K562 (cell line): ENCODE data around the gene TBXA2R. TPM values are rescaled to one million over a fixed set of nuclear protein-coding genes. Genes with fewer than 3 reads are reported as not detected.
A peak's percentile ranks its signal among the peaks of the same experiment; 100 is the strongest.

Source experiments
- BHLHE40 ChIP-seq: IDR thresholded peaks from 2 replicates; pipeline ENCODE4 v1.6.1; 2011; ENCODE audit warnings: low read length, improper control_type of control experiment
- CREM ChIP-seq: IDR thresholded peaks from 2 replicates; pipeline ENCODE4 v1.6.1; 2014; ENCODE audit warnings: antibody characterized with exemption, low read depth
- E2F3 ChIP-seq: fragments of 250-450 bp; sonication (Bioruptor Pico); IDR thresholded peaks from 2 replicates; pipeline ENCODE4 v1.4.0; 2020; ENCODE audit warnings: mild to moderate bottlenecking
- MTA3 ChIP-seq: fragments of 450-650 bp; formaldehyde crosslinking; IDR thresholded peaks from 2 replicates; pipeline ENCODE4 v1.6.1; 2017; ENCODE audit warnings: mild to moderate bottlenecking, borderline replicate concordance
- NR2C2 ChIP-seq, 2 experiments: fragments of 200-800 bp in 1 of 2; sonication (Bioruptor generic) in 1 of 2; sonication (generic) in 1 of 2; formaldehyde crosslinking in 1 of 2; IDR thresholded peaks; 2 replicates each; pipeline versions ENCODE4 v1.6.1 to v1.8.0; 2016 to 2022; ENCODE audit warnings: mild to moderate bottlenecking in 1 of 2, missing compliant biosample characterization in 1 of 2, missing genetic modification characterization in 1 of 2, missing genetic modification reagents in 1 of 2
- PPARD ChIP-seq: fragments of 250-450 bp; sonication (Bioruptor Pico); IDR thresholded peaks from 2 replicates; pipeline ENCODE4 v1.8.0; 2022; ENCODE audit warnings: inconsistent platforms, mild to moderate bottlenecking, moderate library complexity
- SPI1 ChIP-seq: IDR thresholded peaks from 2 replicates; pipeline ENCODE4 v1.6.1; 2011; ENCODE audit warnings: low read depth, low read length, control low read depth, borderline replicate concordance
- XRCC5 ChIP-seq: fragments of 200-400 bp; formaldehyde crosslinking; IDR thresholded peaks from 2 replicates; pipeline ENCODE4 v1.6.1; 2017; ENCODE audit warnings: low read depth, mild to moderate bottlenecking, low read length
- ZFP36 ChIP-seq: fragments of 150-350 bp; IDR thresholded peaks from 2 replicates; pipeline ENCODE4 v1.6.1; 2018; ENCODE audit warnings: low read length, low read depth; ENCODE audit not compliant: partially characterized antibody
- ZNF589 ChIP-seq: fragments of 200-800 bp; sonication (Bioruptor generic); IDR thresholded peaks from 2 replicates; pipeline ENCODE4 v1.6.1; 2016; ENCODE audit warnings: low read depth, missing genetic modification characterization, missing compliant biosample characterization
- polyA plus RNA-seq, 8 experiments: library from polyadenylated mRNA; depleted of rRNA in 4 of 8; stranded (reverse) in 5 of 8; unstranded in 3 of 8; fragments of >200 nt; fragmentation: Nextera tagmentation in 2 of 8; fragmentation: Illumina TruSeq in 1 of 8; extraction: Ambion mirVana in 2 of 8; extraction: Trizol in 1 of 8; gene quantifications; 2 replicates each; pipeline versions ENCODE4 v1.2.1 to v1.2.3, GENCODE V29; 2011 to 2014; ENCODE audit warnings: inconsistent platforms in 1 of 8, missing spikeins in 1 of 8
- total RNA-seq, 7 experiments: library from RNA; depleted of rRNA in 6 of 7; stranded (reverse); fragments of >200 nt in 6 of 7; fragmentation: Illumina TruSeq in 2 of 7; extraction: Trizol in 2 of 7; gene quantifications; 2 replicates each; pipeline versions ENCODE4 v1.2.1 to v1.2.3, GENCODE V29; 2011 to 2021; ENCODE audit warnings: low replicate concordance in 1 of 7
- TF ChIP-seq, protein P1 (sequence below), 3 experiments: IDR thresholded peaks in 2 of 3; conservative IDR thresholded peaks in 1 of 3; 2 replicates each; pipeline ENCODE4 v1.5.1; 2011 to 2012; ENCODE audit warnings: low read length in 3 of 3, mild to moderate bottlenecking in 3 of 3, control low read depth in 2 of 3, improper control_type of control experiment in 1 of 3, inconsistent platforms in 1 of 3, low read depth in 1 of 3, mixed read lengths in 1 of 3, moderate library complexity in 1 of 3; ENCODE audit not compliant: insufficient read depth in 2 of 3
- TF ChIP-seq, protein P2 (sequence below): IDR thresholded peaks from 2 replicates; pipeline ENCODE4 v1.6.1; 2014; ENCODE audit warnings: antibody characterized with exemption
- TF ChIP-seq, protein P3 (sequence below): fragments of 450-650 bp; formaldehyde crosslinking; IDR thresholded peaks from 2 replicates; pipeline ENCODE4 v1.4.0; 2020; ENCODE audit warnings: mild to moderate bottlenecking, moderate library complexity
- TF ChIP-seq, protein P4 (sequence below): fragments of 450-650 bp; IDR thresholded peaks from 2 replicates; pipeline ENCODE4 v1.7.1; 2018; ENCODE audit warnings: mild to moderate bottlenecking, low read depth; ENCODE audit not compliant: partially characterized antibody

Gene TBXA2R
- total and polyA plus RNA-seq, 9 of the 15 experiments (the other 6 are each of a cell fraction or from before 2014, with no cell fraction given): 1.5 to 24.0 (median 2.8) TPM

DNA sequence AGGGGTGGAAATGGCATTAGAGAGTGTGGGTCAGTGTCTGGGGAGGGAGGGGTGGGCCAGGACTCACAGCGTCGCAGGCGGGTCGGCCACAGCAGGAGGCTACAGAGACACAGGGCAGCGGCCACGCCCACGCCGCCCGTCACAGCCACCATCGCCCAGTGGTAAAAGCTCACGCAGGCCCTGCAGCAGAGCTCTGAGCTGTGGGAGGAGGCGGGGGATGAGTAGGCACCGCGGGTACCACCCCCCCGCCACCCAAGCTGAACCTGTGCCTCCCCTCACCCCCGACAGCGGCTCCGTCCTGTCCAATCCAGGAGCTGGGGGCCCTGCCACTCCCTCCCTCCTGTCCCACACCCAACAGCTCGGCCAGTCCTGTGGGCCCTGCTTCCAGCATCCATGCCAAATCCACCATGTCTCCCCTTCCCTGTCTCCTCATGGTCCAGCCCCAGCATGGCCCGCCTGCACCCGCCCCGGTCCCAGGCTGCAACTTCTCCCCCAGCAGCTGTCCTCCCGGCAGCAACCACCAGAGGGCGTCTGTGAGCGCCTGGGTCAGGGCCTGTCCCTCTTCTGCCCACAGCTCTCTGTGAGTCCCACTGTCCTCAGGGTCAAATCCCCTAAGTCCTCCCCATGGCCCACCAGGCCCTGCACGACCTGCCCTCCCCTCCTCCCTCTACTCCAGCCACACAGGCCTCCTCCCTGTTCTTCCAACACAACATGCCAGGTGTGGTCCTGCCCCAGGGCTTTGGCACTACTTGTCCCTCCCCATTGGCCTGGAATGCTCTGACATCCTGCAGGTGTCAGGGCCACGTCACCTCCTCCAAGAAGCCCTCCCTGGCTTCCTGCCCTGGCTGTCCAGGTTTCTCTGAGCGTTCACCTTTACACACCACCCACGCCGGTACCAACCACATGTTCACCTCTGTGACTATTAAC lies 61.7 kb downstream of the TBXA2R start (continued):
- TF ChIP-seq, protein P1, sequence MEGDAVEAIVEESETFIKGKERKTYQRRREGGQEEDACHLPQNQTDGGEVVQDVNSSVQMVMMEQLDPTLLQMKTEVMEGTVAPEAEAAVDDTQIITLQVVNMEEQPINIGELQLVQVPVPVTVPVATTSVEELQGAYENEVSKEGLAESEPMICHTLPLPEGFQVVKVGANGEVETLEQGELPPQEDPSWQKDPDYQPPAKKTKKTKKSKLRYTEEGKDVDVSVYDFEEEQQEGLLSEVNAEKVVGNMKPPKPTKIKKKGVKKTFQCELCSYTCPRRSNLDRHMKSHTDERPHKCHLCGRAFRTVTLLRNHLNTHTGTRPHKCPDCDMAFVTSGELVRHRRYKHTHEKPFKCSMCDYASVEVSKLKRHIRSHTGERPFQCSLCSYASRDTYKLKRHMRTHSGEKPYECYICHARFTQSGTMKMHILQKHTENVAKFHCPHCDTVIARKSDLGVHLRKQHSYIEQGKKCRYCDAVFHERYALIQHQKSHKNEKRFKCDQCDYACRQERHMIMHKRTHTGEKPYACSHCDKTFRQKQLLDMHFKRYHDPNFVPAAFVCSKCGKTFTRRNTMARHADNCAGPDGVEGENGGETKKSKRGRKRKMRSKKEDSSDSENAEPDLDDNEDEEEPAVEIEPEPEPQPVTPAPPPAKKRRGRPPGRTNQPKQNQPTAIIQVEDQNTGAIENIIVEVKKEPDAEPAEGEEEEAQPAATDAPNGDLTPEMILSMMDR (IDR thresholded peaks at IDR 0.05 in 2 of 3, conservative IDR thresholded peaks at IDR 0.05 in 1 of 3; ENCODE audit: insufficient read depth in 2 of 3, low read depth in 1 of 3, low read length in 3 of 3): peak; percentile 91 to 94 (median 94)
- TF ChIP-seq, protein P2, sequence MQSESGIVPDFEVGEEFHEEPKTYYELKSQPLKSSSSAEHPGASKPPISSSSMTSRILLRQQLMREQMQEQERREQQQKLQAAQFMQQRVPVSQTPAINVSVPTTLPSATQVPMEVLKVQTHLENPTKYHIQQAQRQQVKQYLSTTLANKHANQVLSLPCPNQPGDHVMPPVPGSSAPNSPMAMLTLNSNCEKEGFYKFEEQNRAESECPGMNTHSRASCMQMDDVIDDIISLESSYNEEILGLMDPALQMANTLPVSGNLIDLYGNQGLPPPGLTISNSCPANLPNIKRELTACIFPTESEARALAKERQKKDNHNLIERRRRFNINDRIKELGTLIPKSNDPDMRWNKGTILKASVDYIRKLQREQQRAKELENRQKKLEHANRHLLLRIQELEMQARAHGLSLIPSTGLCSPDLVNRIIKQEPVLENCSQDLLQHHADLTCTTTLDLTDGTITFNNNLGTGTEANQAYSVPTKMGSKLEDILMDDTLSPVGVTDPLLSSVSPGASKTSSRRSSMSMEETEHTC: no peak
- TF ChIP-seq ZNF589 (no peak), ZFP36 (peak; percentile 98), BHLHE40 (0 out of 2 replicates have a peak, but pooled peaks have one; percentile 24), CREM (peak; percentile 39; the same call in 1 of the 2 replicates), PPARD (CRISPR knock-in tag) (no peak), XRCC5 (peak; percentile 74; the same call in 1 of the 2 replicates), E2F3 (CRISPR knock-in tag) (no peak), MTA3 (peak; percentile 64; the same call in 1 of the 2 replicates), SPI1 (0 out of 2 replicates have a peak, but pooled peaks have one; percentile 22), NR2C2 (CRISPR knock-in tag; IDR thresholded peaks at IDR 0.05) (no peak), NR2C2 (tag; IDR thresholded peaks at IDR 0.05) (no peak)
- TF ChIP-seq, protein P3, sequence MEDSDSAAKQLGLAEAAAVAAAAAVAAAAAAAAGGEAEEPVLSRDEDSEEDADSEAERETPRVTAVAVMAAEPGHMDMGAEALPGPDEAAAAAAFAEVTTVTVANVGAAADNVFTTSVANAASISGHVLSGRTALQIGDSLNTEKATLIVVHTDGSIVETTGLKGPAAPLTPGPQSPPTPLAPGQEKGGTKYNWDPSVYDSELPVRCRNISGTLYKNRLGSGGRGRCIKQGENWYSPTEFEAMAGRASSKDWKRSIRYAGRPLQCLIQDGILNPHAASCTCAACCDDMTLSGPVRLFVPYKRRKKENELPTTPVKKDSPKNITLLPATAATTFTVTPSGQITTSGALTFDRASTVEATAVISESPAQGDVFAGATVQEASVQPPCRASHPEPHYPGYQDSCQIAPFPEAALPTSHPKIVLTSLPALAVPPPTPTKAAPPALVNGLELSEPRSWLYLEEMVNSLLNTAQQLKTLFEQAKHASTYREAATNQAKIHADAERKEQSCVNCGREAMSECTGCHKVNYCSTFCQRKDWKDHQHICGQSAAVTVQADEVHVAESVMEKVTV (CRISPR knock-in tag): peak; percentile 61; the same call in 1 of the 2 replicates
- TF ChIP-seq, protein P4, sequence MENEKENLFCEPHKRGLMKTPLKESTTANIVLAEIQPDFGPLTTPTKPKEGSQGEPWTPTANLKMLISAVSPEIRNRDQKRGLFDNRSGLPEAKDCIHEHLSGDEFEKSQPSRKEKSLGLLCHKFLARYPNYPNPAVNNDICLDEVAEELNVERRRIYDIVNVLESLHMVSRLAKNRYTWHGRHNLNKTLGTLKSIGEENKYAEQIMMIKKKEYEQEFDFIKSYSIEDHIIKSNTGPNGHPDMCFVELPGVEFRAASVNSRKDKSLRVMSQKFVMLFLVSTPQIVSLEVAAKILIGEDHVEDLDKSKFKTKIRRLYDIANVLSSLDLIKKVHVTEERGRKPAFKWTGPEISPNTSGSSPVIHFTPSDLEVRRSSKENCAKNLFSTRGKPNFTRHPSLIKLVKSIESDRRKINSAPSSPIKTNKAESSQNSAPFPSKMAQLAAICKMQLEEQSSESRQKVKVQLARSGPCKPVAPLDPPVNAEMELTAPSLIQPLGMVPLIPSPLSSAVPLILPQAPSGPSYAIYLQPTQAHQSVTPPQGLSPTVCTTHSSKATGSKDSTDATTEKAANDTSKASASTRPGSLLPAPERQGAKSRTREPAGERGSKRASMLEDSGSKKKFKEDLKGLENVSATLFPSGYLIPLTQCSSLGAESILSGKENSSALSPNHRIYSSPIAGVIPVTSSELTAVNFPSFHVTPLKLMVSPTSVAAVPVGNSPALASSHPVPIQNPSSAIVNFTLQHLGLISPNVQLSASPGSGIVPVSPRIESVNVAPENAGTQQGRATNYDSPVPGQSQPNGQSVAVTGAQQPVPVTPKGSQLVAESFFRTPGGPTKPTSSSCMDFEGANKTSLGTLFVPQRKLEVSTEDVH: no peak
